GM12892 (cell line): ENCODE data around the gene DNAAF6.

Source experiments
- DNase-seq: peaks from one replicate; pipeline ENCODE4 v3.0.0; 2011; ENCODE audit not compliant: insufficient read length
- FAIRE-seq: peaks from 2 replicates; lab custom pipeline; 2011; peaks lifted over from hg19 to GRCh38; lab: Jason Lieb, UNC
- POLR2A ChIP-seq: IDR thresholded peaks from 2 replicates; pipeline ENCODE4 v1.6.1; 2011; ENCODE audit warnings: low read depth, low read length, control low read depth
- POLR2AphosphoS5 ChIP-seq: IDR thresholded peaks from 2 replicates; pipeline ENCODE4 v1.6.1; 2011; ENCODE audit warnings: low read depth, low read length, control low read depth
- TAF1 ChIP-seq: IDR thresholded peaks from 2 replicates; pipeline ENCODE4 v1.6.1; 2011; ENCODE audit warnings: low read depth, mild to moderate bottlenecking, control low read depth, low read length, borderline replicate concordance

DNAAF6 gene

GRCh38 chrX:107207089-107207488, 678 bp downstream of the DNAAF6 start:
- TF ChIP-seq POLR2AphosphoS5 (no peak), TAF1 (no peak), POLR2A (no peak)
- FAIRE-seq (no peak), DNase-seq (no peak)

- DNase-seq (no peak), FAIRE-seq (no peak)
- TF ChIP-seq POLR2AphosphoS5 (no peak), TAF1 (no peak), POLR2A (no peak)
These were observed 1.5 kb downstream of the DNAAF6 start for GRCh38 chrX:107207943-107208342.

- FAIRE-seq (no peak), DNase-seq (no peak)
- no peak for TF ChIP-seq POLR2A
- no peak for TF ChIP-seq TAF1
These were observed 7.1 kb downstream of the DNAAF6 start for GRCh38 chrX:107213477-107213876.

- FAIRE-seq: no peak
- TF ChIP-seq POLR2A (no peak), POLR2AphosphoS5 (no peak), TAF1 (no peak)
- no peak for DNase-seq
These were observed 20.3 kb downstream of the DNAAF6 start for GRCh38 chrX:107226757-107227156.

- no peak for TF ChIP-seq POLR2AphosphoS5
- TF ChIP-seq TAF1: no peak
- no peak for TF ChIP-seq POLR2A
- DNase-seq: no peak
- FAIRE-seq: no peak
These were observed 21.5 kb downstream of the DNAAF6 start for GRCh38 chrX:107227780-107228485.

- no peak for DNase-seq
- no peak for FAIRE-seq
These were observed 22.0 kb downstream of the DNAAF6 start for GRCh38 chrX:107228486-107228819.

GRCh38 chrX:107272431-107272921, 66.1 kb downstream of the DNAAF6 start:
- no peak for TF ChIP-seq TAF1
- TF ChIP-seq POLR2A: no peak
- TF ChIP-seq POLR2AphosphoS5: no peak
- FAIRE-seq (no peak), DNase-seq (no peak)

More at GRCh38 chrX:107228486-107228819, 22.0 kb downstream of the DNAAF6 start:
- no peak for TF ChIP-seq TAF1
- no peak for TF ChIP-seq POLR2A
- no peak for TF ChIP-seq POLR2AphosphoS5

- TF ChIP-seq POLR2AphosphoS5 (no peak), POLR2A (no peak), TAF1 (no peak)
- no peak for FAIRE-seq
These were observed 67.4 kb downstream of the DNAAF6 start for GRCh38 chrX:107273795-107274194.

GRCh38 chrX:107288676-107289075, 82.3 kb downstream of the DNAAF6 start:
- TF ChIP-seq POLR2AphosphoS5 (no peak), TAF1 (no peak), POLR2A (no peak)
- no peak for FAIRE-seq

More at GRCh38 chrX:107273795-107274194, 67.4 kb downstream of the DNAAF6 start:
- DNase-seq: no peak

GRCh38 chrX:107290019-107290418, 83.6 kb downstream of the DNAAF6 start:
- FAIRE-seq (no peak), DNase-seq (no peak)
- TF ChIP-seq TAF1 (no peak), POLR2AphosphoS5 (no peak), POLR2A (no peak)

More at GRCh38 chrX:107288676-107289075, 82.3 kb downstream of the DNAAF6 start:
- no peak for DNase-seq

GRCh38 chrX:107293056-107293455, 86.6 kb downstream of the DNAAF6 start:
- no peak for FAIRE-seq
- no peak for DNase-seq
- no peak for TF ChIP-seq POLR2A
- TF ChIP-seq TAF1: no peak
- no peak for TF ChIP-seq POLR2AphosphoS5
